Endothelial cell of umbilical vein (primary cell): ENCODE measurements around the gene PPP2R2D. TPM values are rescaled to one million over a fixed set of nuclear protein-coding genes. Genes with fewer than 3 reads are reported as not detected.

Source experiments
- BruUV-seq: library from RNA; stranded (reverse); fragments of 400-500 nt; replicated peaks from 2 replicates; lab custom pipeline; 2021; lab: Mats Ljungman, UMichigan
- CTCF ChIA-PET: fragments of 300-600, 350-600 bp; sonication (Branson Sonifier 250); formaldehyde crosslinking; loops from one replicate; lab custom pipeline; 2021; ENCODE audit warnings: antibody characterized with exemption, inconsistent platforms; lab: Charles Lee
- POLR2A ChIA-PET: fragments of 300-600, 350-600 bp; sonication (Branson Sonifier 250); formaldehyde crosslinking; loops from one replicate; lab custom pipeline; 2021; ENCODE audit warnings: antibody characterized with exemption, inconsistent platforms; lab: Charles Lee
- DNase-seq: peaks from one replicate; pipeline ENCODE4 v3.0.0-alpha.2; 2011; ENCODE audit warnings: low read depth, low spot score
- FAIRE-seq: peaks from 2 replicates; lab custom pipeline; 2011; peaks lifted over from hg19 to GRCh38; lab: Jason Lieb, UNC
- H2AFZ ChIP-seq: 2 replicates; pipeline ENCODE4 v1.6.0; 2012; ENCODE audit warnings: low read depth, low read length, control low read depth, inconsistent platforms
- H3K27ac ChIP-seq: 2 replicates; pipeline ENCODE4 v1.5.1; 2011; ENCODE audit warnings: low read depth, mild to moderate bottlenecking, control low read depth, low read length, moderate library complexity; ENCODE audit not compliant: insufficient read depth
- H3K27me3 ChIP-seq, 2 experiments: 2 replicates each; pipeline versions ENCODE4 v1.6.0 to v1.6.1; 2011; ENCODE audit warnings: low read length in 2 of 2, mixed read lengths in 1 of 2; ENCODE audit not compliant: control insufficient read depth in 2 of 2, insufficient read depth in 2 of 2
- H3K36me3 ChIP-seq, 2 experiments: 2 replicates in 1 of 2; 3 replicates in 1 of 2; pipeline ENCODE4 v1.5.1; 2011; ENCODE audit warnings: low read length in 2 of 2, mild to moderate bottlenecking in 1 of 2, moderate library complexity in 1 of 2; ENCODE audit not compliant: control insufficient read depth in 2 of 2, insufficient read depth in 2 of 2; ENCODE audit errors: extremely low read depth in 1 of 2
- H3K4me1 ChIP-seq: 3 replicates; pipeline ENCODE4 v1.5.1; 2011; ENCODE audit warnings: mild to moderate bottlenecking, low read length; ENCODE audit not compliant: control insufficient read depth, insufficient read depth; ENCODE audit errors: extremely low read depth
- H3K4me2 ChIP-seq: 2 replicates; pipeline ENCODE4 v1.6.1; 2011; ENCODE audit warnings: low read length, control low read depth, mixed read lengths; ENCODE audit not compliant: insufficient read depth
- H3K4me3 ChIP-seq, 3 experiments: fragments of 200-600 bp in 1 of 3; sonication (generic), shearing (Covaris generic) in 1 of 3; replicated peaks in 1 of 3; 2 replicates each; pipeline ENCODE4 v1.5.1; 2011 to 2016; ENCODE audit warnings: control low read depth in 3 of 3, low read length in 3 of 3, mild to moderate bottlenecking in 2 of 3, inconsistent platforms in 1 of 3, low read depth in 1 of 3, moderate library complexity in 1 of 3; ENCODE audit not compliant: insufficient read depth in 1 of 3
- H3K79me2 ChIP-seq: 2 replicates; pipeline ENCODE4 v1.6.0; 2012; ENCODE audit warnings: low read length, inconsistent platforms; ENCODE audit not compliant: control insufficient read depth, insufficient read depth
- H3K9ac ChIP-seq: replicated peaks from 2 replicates; pipeline ENCODE3; 2011; ENCODE audit warnings: low read length, control low read depth; ENCODE audit not compliant: insufficient read depth; ENCODE audit errors: extremely low read depth
- H3K9me1 ChIP-seq: replicated peaks from 3 replicates; pipeline ENCODE4 v1.6.0; 2011; ENCODE audit warnings: mild to moderate bottlenecking, low read length; ENCODE audit not compliant: control insufficient read depth, insufficient read depth; ENCODE audit errors: extremely low read depth
- H3K9me3 ChIP-seq: replicated peaks from 2 replicates; pipeline ENCODE4 v1.5.1; 2012; ENCODE audit warnings: low read length, inconsistent platforms; ENCODE audit not compliant: control insufficient read depth, insufficient read depth
- H4K20me1 ChIP-seq: replicated peaks from 2 replicates; pipeline ENCODE3; 2011; ENCODE audit warnings: mild to moderate bottlenecking, low read length; ENCODE audit not compliant: control insufficient read depth, insufficient read depth; ENCODE audit errors: extremely low read depth
- EZH2 ChIP-seq: IDR thresholded peaks from 2 replicates; pipeline ENCODE4 v1.6.1; 2012; ENCODE audit warnings: borderline replicate concordance, low read depth, mild to moderate bottlenecking, moderate library complexity, low read length, inconsistent platforms; ENCODE audit not compliant: severe bottlenecking
- FOS ChIP-seq: IDR thresholded peaks from 2 replicates; pipeline ENCODE4 v1.6.1; 2011; ENCODE audit warnings: mild to moderate bottlenecking, low read length, moderate library complexity, borderline replicate concordance; ENCODE audit not compliant: insufficient read depth
- GATA2 ChIP-seq: IDR thresholded peaks from 2 replicates; pipeline ENCODE4 v1.7.0; 2011; ENCODE audit warnings: low read depth, mild to moderate bottlenecking, moderate library complexity, mixed read lengths, low read length; ENCODE audit not compliant: insufficient read length, insufficient read depth
- MYC ChIP-seq: IDR thresholded peaks from one replicate; pipeline ENCODE4 v1.6.1; 2011; ENCODE audit warnings: mild to moderate bottlenecking, low read depth, low read length
- dilution Hi-C: fragments of 300-500 bp; cut with MboI; formaldehyde crosslinking; loops from one replicate; pipeline ENCODE4 v1.15.0; 2019; ENCODE audit warnings: low sequenced_read_pairs; ENCODE audit not compliant: extremely low pct_ligation_motif_present
- intact Hi-C: fragments of 100-400 bp; cut with micrococcal nuclease; formaldehyde crosslinking; loops from one replicate; pipeline ENCODE4 v1.10.0; 2022
- polyA plus RNA-seq, 4 experiments: library from polyadenylated mRNA; depleted of rRNA in 3 of 4; stranded (reverse) in 3 of 4; unstranded in 1 of 4; fragments of >200 nt; gene quantifications; 2 replicates each; pipeline versions ENCODE4 v1.2.1 to v1.2.3, GENCODE V29; 2011 to 2012; ENCODE audit warnings: missing spikeins in 1 of 4
- total RNA-seq: library from RNA; stranded (reverse); gene quantifications from 2 replicates; pipeline ENCODE4 v1.2.3, GENCODE V29; 2021
- TF ChIP-seq, protein P1 (sequence below), 2 donors: IDR thresholded peaks; 1 replicate in 1 of 2; 2 replicates in 1 of 2; pipeline ENCODE4 v1.5.1; 2011; ENCODE audit warnings: low read length in 2 of 2, mild to moderate bottlenecking in 2 of 2, moderate library complexity in 2 of 2, control low read depth in 1 of 2, inconsistent platforms in 1 of 2, low read depth in 1 of 2; ENCODE audit not compliant: insufficient read depth in 1 of 2; ENCODE audit errors: extremely low read depth in 1 of 2
- TF ChIP-seq, protein P2 (sequence below): IDR thresholded peaks from 2 replicates; pipeline ENCODE4 v1.6.1; 2011; ENCODE audit not compliant: insufficient read depth, insufficient read length

The PPP2R2D gene
- total and polyA plus RNA-seq, 2 donors (not counting 3 experiments of a cell fraction or from before 2014, with no cell fraction given), result 29.9 to 36.3 TPM

DNA sequence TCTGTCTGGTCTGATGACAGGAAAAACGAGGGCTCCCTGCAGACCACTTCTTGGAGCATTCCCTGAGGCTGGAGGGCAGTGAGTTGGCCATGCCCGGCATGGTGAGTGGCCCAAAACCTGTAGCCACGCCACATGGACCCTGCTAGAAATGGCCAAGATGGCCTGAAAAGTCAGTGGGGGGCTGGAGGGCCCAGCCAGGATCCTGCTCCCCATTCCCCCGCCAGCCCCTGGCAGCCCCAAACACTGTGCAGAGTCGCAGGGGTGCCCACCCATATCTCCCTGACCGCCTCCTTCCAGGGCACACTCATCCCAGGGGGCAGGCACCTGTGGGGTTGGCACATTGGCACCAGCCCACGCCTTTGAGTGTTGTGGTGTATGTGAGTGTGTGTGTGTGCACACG is 18.7 kb upstream of the PPP2R2D start:
- TF ChIP-seq, protein P1, sequence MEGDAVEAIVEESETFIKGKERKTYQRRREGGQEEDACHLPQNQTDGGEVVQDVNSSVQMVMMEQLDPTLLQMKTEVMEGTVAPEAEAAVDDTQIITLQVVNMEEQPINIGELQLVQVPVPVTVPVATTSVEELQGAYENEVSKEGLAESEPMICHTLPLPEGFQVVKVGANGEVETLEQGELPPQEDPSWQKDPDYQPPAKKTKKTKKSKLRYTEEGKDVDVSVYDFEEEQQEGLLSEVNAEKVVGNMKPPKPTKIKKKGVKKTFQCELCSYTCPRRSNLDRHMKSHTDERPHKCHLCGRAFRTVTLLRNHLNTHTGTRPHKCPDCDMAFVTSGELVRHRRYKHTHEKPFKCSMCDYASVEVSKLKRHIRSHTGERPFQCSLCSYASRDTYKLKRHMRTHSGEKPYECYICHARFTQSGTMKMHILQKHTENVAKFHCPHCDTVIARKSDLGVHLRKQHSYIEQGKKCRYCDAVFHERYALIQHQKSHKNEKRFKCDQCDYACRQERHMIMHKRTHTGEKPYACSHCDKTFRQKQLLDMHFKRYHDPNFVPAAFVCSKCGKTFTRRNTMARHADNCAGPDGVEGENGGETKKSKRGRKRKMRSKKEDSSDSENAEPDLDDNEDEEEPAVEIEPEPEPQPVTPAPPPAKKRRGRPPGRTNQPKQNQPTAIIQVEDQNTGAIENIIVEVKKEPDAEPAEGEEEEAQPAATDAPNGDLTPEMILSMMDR (IDR thresholded peaks at IDR 0.05; ENCODE audit: extremely low read depth in 1 of 2, insufficient read depth in 1 of 2, low read depth in 1 of 2, low read length in 2 of 2), result no peak
- TF ChIP-seq, protein P2, sequence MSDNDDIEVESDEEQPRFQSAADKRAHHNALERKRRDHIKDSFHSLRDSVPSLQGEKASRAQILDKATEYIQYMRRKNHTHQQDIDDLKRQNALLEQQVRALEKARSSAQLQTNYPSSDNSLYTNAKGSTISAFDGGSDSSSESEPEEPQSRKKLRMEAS, result no peak
- TF ChIP-seq MYC, result no peak
- DNase-seq (no peak), FAIRE-seq (no peak)
- Histone ChIP-seq H3K36me3 (no peaks in the 10 kb centered on the region), H3K4me3 (no peak overlapping the region), H3K9me1 (no peaks in the 10 kb centered on the region), H3K79me2 (no peaks in the 10 kb centered on the region), H3K9me3 (no peaks in the 10 kb centered on the region), H3K4me1 (no peaks in the 10 kb centered on the region), H3K9ac (no peak overlapping the region), H2AFZ (no peak overlapping the region), H4K20me1 (no peaks in the 10 kb centered on the region), H3K4me2 (no peak overlapping the region), H3K27me3 (no peaks in the 10 kb centered on the region), H3K27ac (no peak overlapping the region)
- intact Hi-C loops (no loop called here), dilution Hi-C loops (no loop called here)
- no TSS peak for BruUV-seq
- POLR2A ChIA-PET, result no interaction called here
- CTCF ChIA-PET, result no interaction called here

DNA sequence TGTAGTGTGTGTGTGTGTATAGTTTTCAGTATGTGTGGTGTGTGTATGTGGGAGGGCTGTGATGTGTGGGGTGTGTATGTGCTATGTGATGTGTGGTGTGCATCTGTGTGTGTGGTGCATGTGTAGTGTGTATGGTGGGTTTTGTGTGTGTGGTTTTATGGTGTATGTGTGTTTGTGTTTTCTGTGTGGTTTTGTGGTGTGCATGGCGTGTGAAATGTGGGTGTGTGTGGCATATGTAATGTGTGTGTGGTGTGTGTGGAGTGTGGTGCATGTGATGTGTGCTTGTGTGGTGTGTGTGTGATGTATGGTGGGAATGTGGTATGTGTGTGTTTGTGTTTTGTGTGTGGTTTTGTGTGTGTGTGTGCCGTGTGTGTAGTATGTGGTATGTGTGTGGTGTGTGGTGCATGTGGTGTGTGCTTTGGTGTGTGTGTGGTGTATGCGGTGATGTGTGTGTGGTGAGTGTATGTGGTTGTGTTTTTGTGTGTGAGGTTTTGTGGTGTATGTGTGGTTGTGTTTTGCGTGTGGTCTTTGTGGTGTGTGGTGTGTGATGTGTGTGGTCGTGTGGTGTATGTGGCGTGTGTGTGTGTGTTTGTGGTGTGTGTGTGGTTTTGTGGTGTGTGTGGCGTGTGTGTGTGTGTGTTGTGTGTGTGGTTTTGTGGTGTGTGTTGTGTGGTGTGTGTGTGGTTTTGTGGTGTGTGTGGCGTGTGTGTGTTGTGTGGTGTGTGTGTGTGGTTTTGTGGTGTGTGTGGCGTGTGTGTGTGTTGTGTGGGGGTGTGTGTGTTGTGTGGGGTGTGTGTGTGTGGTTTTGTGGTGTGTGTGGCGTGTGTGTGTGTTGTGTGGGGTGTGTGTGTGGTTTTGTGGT is 18.0 kb upstream of the PPP2R2D start:
- ChIA-PET POLR2A (no interaction called here), CTCF (interaction anchor here (0.8 to 1.3 kb wide), 2 partner anchors 140 to 259 kb away, joined by 5 to 36 read pairs; no protein-coding TSS in a partner anchor)
- no peak overlapping the region for H3K9ac ChIP-seq
- H3K9me3 ChIP-seq, result no peaks in the 10 kb centered on the region
- H3K79me2 ChIP-seq, result no peaks in the 10 kb centered on the region
- dilution Hi-C loops, result no loop called here
- no peaks in the 10 kb centered on the region for H4K20me1 ChIP-seq
- H3K4me2 ChIP-seq, result no peak overlapping the region
- BruUV-seq, result no TSS peak
- TF ChIP-seq, protein P1 (IDR thresholded peaks at IDR 0.05; ENCODE audit: extremely low read depth in 1 of 2, insufficient read depth in 1 of 2, low read depth in 1 of 2, low read length in 2 of 2), result no peak
- TF ChIP-seq EZH2 (no peak), GATA2 (no peak), FOS (no peak)
- H2AFZ ChIP-seq, result no peak overlapping the region
- no peak for FAIRE-seq
- intact Hi-C loops, result no loop called here
- H3K9me1 ChIP-seq, result no peaks in the 10 kb centered on the region
- H3K36me3 ChIP-seq, result no peaks in the 10 kb centered on the region
- H3K4me3 ChIP-seq, result no peak overlapping the region
- no peaks in the 10 kb centered on the region for H3K4me1 ChIP-seq
- no peak for DNase-seq
- no peak overlapping the region for H3K27ac ChIP-seq
- H3K27me3 ChIP-seq, result no peaks in the 10 kb centered on the region
